Loucy (cell line): ENCODE results near the gene HIKESHI.

Experiments used
- H2AFZ ChIP-seq: fragments of 200-600 bp; sonication (generic); 2 replicates; pipeline ENCODE4 v1.6.0; 2016; ENCODE audit warnings: antibody characterized with exemption, mild to moderate bottlenecking, low read length, moderate library complexity
- H3F3A ChIP-seq: fragments of 200-600 bp; 2 replicates; pipeline ENCODE4 v1.6.0; 2016; ENCODE audit warnings: antibody characterized with exemption, low read depth, mild to moderate bottlenecking
- H3K27me3 ChIP-seq: fragments of 200-600 bp; sonication (generic); 2 replicates; pipeline ENCODE4 v1.6.1; 2014; ENCODE audit warnings: low read length, mild to moderate bottlenecking; ENCODE audit not compliant: insufficient read depth, poor library complexity, severe bottlenecking
- H3K36me3 ChIP-seq: fragments of 200-600 bp; sonication (generic); 2 replicates; pipeline ENCODE4 v1.6.1; 2016; ENCODE audit warnings: low read length; ENCODE audit not compliant: insufficient read depth
- H3K4me1 ChIP-seq: fragments of 200-600 bp; sonication (generic); 2 replicates; pipeline ENCODE4 v1.5.1; 2014; ENCODE audit warnings: low read length, mild to moderate bottlenecking; ENCODE audit not compliant: insufficient read depth, poor library complexity, severe bottlenecking
- H3K4me2 ChIP-seq: fragments of 200-600 bp; sonication (generic); 2 replicates; pipeline ENCODE4 v1.6.0; 2014; ENCODE audit warnings: antibody characterized with exemption, low read length, low read depth, mild to moderate bottlenecking; ENCODE audit not compliant: poor library complexity, severe bottlenecking
- H3K4me3 ChIP-seq: fragments of 200-600 bp; sonication (generic); 2 replicates; pipeline ENCODE4 v1.5.1; 2014; ENCODE audit warnings: low read length, mild to moderate bottlenecking, mixed read lengths; ENCODE audit not compliant: poor library complexity, severe bottlenecking
- H3K79me2 ChIP-seq: fragments of 200-600 bp; sonication (generic); 2 replicates; pipeline ENCODE4 v1.6.1; 2014; ENCODE audit warnings: low read length; ENCODE audit not compliant: insufficient read depth
- H3K9ac ChIP-seq: fragments of 200-600 bp; sonication (generic); 2 replicates; pipeline ENCODE4 v1.6.0; 2014; ENCODE audit warnings: mild to moderate bottlenecking, low read depth, low read length, moderate library complexity; ENCODE audit not compliant: poor library complexity, severe bottlenecking
- H3K9me2 ChIP-seq: fragments of 200-600 bp; sonication (generic); replicated peaks from 2 replicates; pipeline ENCODE4 v1.6.1; 2016; ENCODE audit warnings: low read depth, low read length, mixed read lengths
- H3K9me3 ChIP-seq: fragments of 200-600 bp; sonication (generic); 2 replicates; pipeline ENCODE4 v1.6.1; 2014; ENCODE audit warnings: mild to moderate bottlenecking, antibody characterized with exemption, low read length, low read depth; ENCODE audit not compliant: insufficient read depth
- H4K20me1 ChIP-seq: fragments of 200-600 bp; sonication (generic); 2 replicates; pipeline ENCODE4 v1.6.0; 2014; ENCODE audit warnings: antibody characterized with exemption, low read length, mild to moderate bottlenecking; ENCODE audit not compliant: insufficient read depth, poor library complexity, severe bottlenecking
- CTCF ChIP-seq: fragments of 200-600 bp; sonication (generic); conservative IDR thresholded peaks from 2 replicates; pipeline ENCODE4 v1.5.1; 2014; ENCODE audit warnings: mild to moderate bottlenecking, antibody characterized with exemption, low read length
- EZH2phosphoT487 ChIP-seq: fragments of 200-600 bp; IDR thresholded peaks from 2 replicates; pipeline ENCODE4 v1.6.1; 2018; ENCODE audit warnings: antibody characterized with exemption, mild to moderate bottlenecking, moderate library complexity, borderline replicate concordance

Gene HIKESHI

GRCh38 chr11:86386746-86387145, 84.7 kb downstream of the HIKESHI start:
- Histone ChIP-seq H4K20me1 (no peaks in the 10 kb centered on the region), H3K4me3 (no peak overlapping the region), H3K79me2 (no peaks in the 10 kb centered on the region), H3K36me3 (no peaks in the 10 kb centered on the region), H3K9ac (no peak overlapping the region), H3K4me1 (peaks cover 3% of the 10 kb centered on the region), H3K9me3 (no peaks in the 10 kb centered on the region), H3K4me2 (no peak overlapping the region), H3K9me2 (no peaks in the 10 kb centered on the region), H2AFZ (0 out of 2 replicates have a peak overlapping the region, but pooled peaks have one; percentile 20), H3K27me3 (no peaks in the 10 kb centered on the region), H3F3A (no peaks in the 10 kb centered on the region)
- TF ChIP-seq CTCF (no peak), EZH2phosphoT487 (no peak)

GRCh38 chr11:86388198-86388597, 86.2 kb downstream of the HIKESHI start:
- Histone ChIP-seq H3K4me2 (no peak overlapping the region), H3K9me2 (no peaks in the 10 kb centered on the region), H2AFZ (no peak overlapping the region), H3K79me2 (no peaks in the 10 kb centered on the region), H3K9ac (no peak overlapping the region), H3K4me3 (no peak overlapping the region), H4K20me1 (no peaks in the 10 kb centered on the region), H3K9me3 (no peaks in the 10 kb centered on the region), H3K4me1 (peaks cover 3% of the 10 kb centered on the region), H3K36me3 (no peaks in the 10 kb centered on the region), H3K27me3 (no peaks in the 10 kb centered on the region), H3F3A (no peaks in the 10 kb centered on the region)
- TF ChIP-seq CTCF (no peak), EZH2phosphoT487 (no peak)

- Histone ChIP-seq H3K4me1 (peaks cover 5% of the 10 kb centered on the region), H3K9ac (no peak overlapping the region), H4K20me1 (no peaks in the 10 kb centered on the region), H3K4me2 (no peak overlapping the region), H3K4me3 (no peak overlapping the region), H3K9me2 (no peaks in the 10 kb centered on the region), H2AFZ (no peak overlapping the region), H3K27me3 (no peaks in the 10 kb centered on the region), H3F3A (no peaks in the 10 kb centered on the region), H3K79me2 (no peaks in the 10 kb centered on the region), H3K36me3 (no peaks in the 10 kb centered on the region), H3K9me3 (no peaks in the 10 kb centered on the region)
- no peak for TF ChIP-seq CTCF
- no peak for TF ChIP-seq EZH2phosphoT487
Measured at GRCh38 chr11:86390487-86390886, 88.4 kb downstream of the HIKESHI start.
